ENCODE measurements around the gene NCBP3. TPM values are rescaled to one million over a fixed set of nuclear protein-coding genes. Genes with fewer than 3 reads are reported as not detected.

NCBP3 gene
- total and polyA plus RNA-seq, 4 donors: 4.6 to 17.1 (median 8.3) TPM

DNA sequence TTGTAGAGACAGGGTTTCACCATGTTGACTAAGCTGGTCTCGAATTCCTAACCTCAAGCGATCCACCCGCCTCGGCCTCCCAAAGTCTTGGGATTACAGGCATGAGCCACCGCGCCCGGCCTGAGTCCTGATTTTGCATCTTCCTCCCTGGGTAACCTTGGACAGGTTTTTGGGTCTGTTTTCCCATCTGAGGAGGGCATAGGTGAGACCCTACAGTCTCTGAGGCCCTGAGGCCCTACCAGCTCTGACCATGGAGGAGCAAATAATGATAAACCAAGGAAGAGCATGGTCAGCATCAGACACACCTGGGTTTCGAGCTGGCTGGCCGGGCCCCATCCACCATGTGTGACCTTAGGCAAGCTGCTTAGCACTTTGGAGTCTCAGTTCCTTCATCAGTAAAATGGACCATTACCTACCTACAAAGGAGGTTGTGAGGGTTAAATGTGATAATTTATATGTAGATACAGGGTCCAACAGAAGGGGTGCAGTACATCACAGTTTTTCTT, 1.2 kb upstream of the NCBP3 start:
- 94% methylated on average over 9 of the region's 9 CpGs for WGBS
- no peak overlapping the region for H3K4me3 ChIP-seq (ENCODE audit: low read depth in 1 of 3, low read length in 3 of 3)
- peaks cover 0 to 7% (median 2%) of the 10 kb centered on the region in 4 donors for H3K36me3 ChIP-seq (ENCODE audit: control insufficient read depth in 4 of 4, insufficient read depth in 3 of 4, low read depth in 1 of 4, low read length in 3 of 4)

DNA sequence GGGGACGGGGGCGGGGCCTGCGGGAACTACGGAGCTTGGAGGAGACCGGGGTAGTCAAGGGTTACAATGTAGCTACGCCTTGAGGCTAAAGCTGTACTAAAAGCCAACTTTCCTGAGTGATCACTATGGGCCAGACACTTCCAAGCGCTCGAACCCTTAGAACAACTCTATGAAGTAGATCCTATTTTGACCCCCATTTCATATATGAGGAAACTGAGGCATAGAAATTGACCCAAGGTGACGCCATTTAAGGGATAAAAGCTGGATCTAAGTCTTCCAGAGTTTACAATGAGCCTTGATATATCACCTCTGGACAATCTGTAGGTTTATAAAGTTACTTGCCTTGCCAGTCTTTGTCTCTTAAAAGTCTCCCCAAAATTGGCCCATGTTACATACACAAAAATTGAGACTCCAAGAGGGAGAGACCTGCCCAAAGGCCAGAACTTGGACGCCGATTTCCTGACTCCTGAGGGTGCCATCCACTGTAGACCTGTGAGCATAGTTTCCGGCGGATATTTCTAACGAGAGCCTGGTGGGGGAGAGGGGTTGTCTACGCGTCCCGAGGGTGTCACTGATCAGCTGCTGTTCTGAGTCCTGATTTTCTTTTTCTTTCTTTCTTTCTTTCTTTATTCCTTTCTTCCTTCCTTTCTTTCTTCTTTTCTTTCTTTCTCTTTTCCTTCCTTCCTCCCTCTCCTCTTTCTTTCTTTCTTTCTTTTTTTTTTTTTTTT, 555 bp upstream of the NCBP3 start:
- Histone ChIP-seq H3K9me3 (ENCODE audit: control insufficient read depth in 4 of 4, low read length in 3 of 4) (no peaks in the 10 kb centered on the region), H3K9ac (ENCODE audit: low read depth in 1 of 2, low read length in 2 of 2) (no peak overlapping the region), H3K27ac (ENCODE audit: low read depth in 1 of 2, low read length in 2 of 2) (no peak overlapping the region), H3K27me3 (ENCODE audit: control insufficient read depth in 4 of 4, insufficient read depth in 4 of 4, low read length in 3 of 4) (no peaks in the 10 kb centered on the region), H3K36me3 (ENCODE audit: control insufficient read depth in 4 of 4, insufficient read depth in 3 of 4, low read depth in 1 of 4, low read length in 3 of 4) (peaks cover 0 to 10% (median 2%) of the 10 kb centered on the region in 4 donors), H3K4me3 (ENCODE audit: low read depth in 1 of 3, low read length in 3 of 3) (no peak overlapping the region), H3K4me1 (ENCODE audit: control insufficient read depth in 4 of 4, insufficient read depth in 4 of 4, low read length in 3 of 4) (peaks cover 0 to 18% (median 8%) of the 10 kb centered on the region in 4 donors)
- TF ChIP-seq, protein P1, sequence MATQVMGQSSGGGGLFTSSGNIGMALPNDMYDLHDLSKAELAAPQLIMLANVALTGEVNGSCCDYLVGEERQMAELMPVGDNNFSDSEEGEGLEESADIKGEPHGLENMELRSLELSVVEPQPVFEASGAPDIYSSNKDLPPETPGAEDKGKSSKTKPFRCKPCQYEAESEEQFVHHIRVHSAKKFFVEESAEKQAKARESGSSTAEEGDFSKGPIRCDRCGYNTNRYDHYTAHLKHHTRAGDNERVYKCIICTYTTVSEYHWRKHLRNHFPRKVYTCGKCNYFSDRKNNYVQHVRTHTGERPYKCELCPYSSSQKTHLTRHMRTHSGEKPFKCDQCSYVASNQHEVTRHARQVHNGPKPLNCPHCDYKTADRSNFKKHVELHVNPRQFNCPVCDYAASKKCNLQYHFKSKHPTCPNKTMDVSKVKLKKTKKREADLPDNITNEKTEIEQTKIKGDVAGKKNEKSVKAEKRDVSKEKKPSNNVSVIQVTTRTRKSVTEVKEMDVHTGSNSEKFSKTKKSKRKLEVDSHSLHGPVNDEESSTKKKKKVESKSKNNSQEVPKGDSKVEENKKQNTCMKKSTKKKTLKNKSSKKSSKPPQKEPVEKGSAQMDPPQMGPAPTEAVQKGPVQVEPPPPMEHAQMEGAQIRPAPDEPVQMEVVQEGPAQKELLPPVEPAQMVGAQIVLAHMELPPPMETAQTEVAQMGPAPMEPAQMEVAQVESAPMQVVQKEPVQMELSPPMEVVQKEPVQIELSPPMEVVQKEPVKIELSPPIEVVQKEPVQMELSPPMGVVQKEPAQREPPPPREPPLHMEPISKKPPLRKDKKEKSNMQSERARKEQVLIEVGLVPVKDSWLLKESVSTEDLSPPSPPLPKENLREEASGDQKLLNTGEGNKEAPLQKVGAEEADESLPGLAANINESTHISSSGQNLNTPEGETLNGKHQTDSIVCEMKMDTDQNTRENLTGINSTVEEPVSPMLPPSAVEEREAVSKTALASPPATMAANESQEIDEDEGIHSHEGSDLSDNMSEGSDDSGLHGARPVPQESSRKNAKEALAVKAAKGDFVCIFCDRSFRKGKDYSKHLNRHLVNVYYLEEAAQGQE (IDR thresholded peaks at IDR 0.05): no peak
- no peak for TF ChIP-seq NR2F2 (IDR thresholded peaks at IDR 0.05)
- no peak for TF ChIP-seq RAD21 (IDR thresholded peaks at IDR 0.05)
- no peak for TF ChIP-seq TAF1 (conservative IDR thresholded peaks at IDR 0.05)
- TF ChIP-seq EGR1 (IDR thresholded peaks at IDR 0.05; ENCODE audit: low read depth in 2 of 2): no peak
- WGBS: 47% methylated on average over 17 of the region's 17 CpGs
- DNase-seq (ENCODE audit: low spot score): no peak

More for the DNA sequence above, 1.2 kb upstream of the NCBP3 start:
- Histone ChIP-seq H3K9me3 (ENCODE audit: control insufficient read depth in 4 of 4, low read length in 3 of 4) (no peaks in the 10 kb centered on the region), H3K27ac (ENCODE audit: low read depth in 1 of 2, low read length in 2 of 2) (no peak overlapping the region), H3K9ac (ENCODE audit: low read depth in 1 of 2, low read length in 2 of 2) (no peak overlapping the region), H3K27me3 (ENCODE audit: control insufficient read depth in 4 of 4, insufficient read depth in 4 of 4, low read length in 3 of 4) (no peaks in the 10 kb centered on the region), H3K4me1 (ENCODE audit: control insufficient read depth in 4 of 4, insufficient read depth in 4 of 4, low read length in 3 of 4) (peaks cover 0 to 18% (median 8%) of the 10 kb centered on the region in 4 donors)
- no peak for TF ChIP-seq YY1 (IDR thresholded peaks at IDR 0.05)
- TF ChIP-seq, protein P2, sequence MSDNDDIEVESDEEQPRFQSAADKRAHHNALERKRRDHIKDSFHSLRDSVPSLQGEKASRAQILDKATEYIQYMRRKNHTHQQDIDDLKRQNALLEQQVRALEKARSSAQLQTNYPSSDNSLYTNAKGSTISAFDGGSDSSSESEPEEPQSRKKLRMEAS (IDR thresholded peaks at IDR 0.05): no peak
- no peak for DNase-seq (ENCODE audit: low spot score)

DNA sequence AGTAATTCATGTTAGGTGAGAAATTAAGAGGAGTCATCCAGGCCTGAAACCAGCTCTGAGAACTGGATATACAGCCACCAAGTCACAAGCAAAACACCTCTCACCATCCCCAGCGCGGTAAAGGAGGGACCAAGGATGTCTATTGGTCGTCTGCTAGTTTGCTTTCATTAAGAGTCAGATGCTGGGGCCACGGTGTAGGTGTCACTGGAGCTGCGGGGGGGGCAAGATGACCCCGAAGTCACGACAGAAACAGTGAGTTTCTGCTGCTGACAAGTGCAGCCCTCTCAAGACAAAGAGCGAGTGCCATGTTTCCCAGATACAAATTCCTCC, 790 bp downstream of the NCBP3 start:
- peaks cover 0 to 18% (median 8%) of the 10 kb centered on the region in 4 donors for H3K4me1 ChIP-seq (ENCODE audit: control insufficient read depth in 4 of 4, insufficient read depth in 4 of 4, low read length in 3 of 4)
- peaks cover 0 to 14% (median 6%) of the 10 kb centered on the region in 4 donors for H3K36me3 ChIP-seq (ENCODE audit: control insufficient read depth in 4 of 4, insufficient read depth in 3 of 4, low read depth in 1 of 4, low read length in 3 of 4)
- 1% methylated on average over 8 of the region's 8 CpGs for WGBS
- TF ChIP-seq YY1 (IDR thresholded peaks at IDR 0.05) (no peak), NR2F2 (IDR thresholded peaks at IDR 0.05) (no peak), FOXA1 (IDR thresholded peaks at IDR 0.05) (no peak), FOXA2 (IDR thresholded peaks at IDR 0.05) (no peak), EGR1 (IDR thresholded peaks at IDR 0.05; ENCODE audit: low read depth in 2 of 2) (no peak), RAD21 (IDR thresholded peaks at IDR 0.05) (no peak), TAF1 (conservative IDR thresholded peaks at IDR 0.05) (no peak), GABPA (IDR thresholded peaks at IDR 0.05 in 1 of 2, conservative IDR thresholded peaks at IDR 0.05 in 1 of 2) (no peak), SP1 (IDR thresholded peaks at IDR 0.05) (no peak), JUND (IDR thresholded peaks at IDR 0.05) (no peak), HNF4G (IDR thresholded peaks at IDR 0.05) (no peak), RXRA (IDR thresholded peaks at IDR 0.05) (no peak)
- TF ChIP-seq, protein P3, sequence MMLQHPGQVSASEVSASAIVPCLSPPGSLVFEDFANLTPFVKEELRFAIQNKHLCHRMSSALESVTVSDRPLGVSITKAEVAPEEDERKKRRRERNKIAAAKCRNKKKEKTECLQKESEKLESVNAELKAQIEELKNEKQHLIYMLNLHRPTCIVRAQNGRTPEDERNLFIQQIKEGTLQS (IDR thresholded peaks at IDR 0.05): no peak
- TF ChIP-seq, protein P4, sequence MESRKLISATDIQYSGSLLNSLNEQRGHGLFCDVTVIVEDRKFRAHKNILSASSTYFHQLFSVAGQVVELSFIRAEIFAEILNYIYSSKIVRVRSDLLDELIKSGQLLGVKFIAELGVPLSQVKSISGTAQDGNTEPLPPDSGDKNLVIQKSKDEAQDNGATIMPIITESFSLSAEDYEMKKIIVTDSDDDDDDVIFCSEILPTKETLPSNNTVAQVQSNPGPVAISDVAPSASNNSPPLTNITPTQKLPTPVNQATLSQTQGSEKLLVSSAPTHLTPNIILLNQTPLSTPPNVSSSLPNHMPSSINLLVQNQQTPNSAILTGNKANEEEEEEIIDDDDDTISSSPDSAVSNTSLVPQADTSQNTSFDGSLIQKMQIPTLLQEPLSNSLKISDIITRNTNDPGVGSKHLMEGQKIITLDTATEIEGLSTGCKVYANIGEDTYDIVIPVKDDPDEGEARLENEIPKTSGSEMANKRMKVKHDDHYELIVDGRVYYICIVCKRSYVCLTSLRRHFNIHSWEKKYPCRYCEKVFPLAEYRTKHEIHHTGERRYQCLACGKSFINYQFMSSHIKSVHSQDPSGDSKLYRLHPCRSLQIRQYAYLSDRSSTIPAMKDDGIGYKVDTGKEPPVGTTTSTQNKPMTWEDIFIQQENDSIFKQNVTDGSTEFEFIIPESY (IDR thresholded peaks at IDR 0.05): no peak
- TF ChIP-seq, protein P1 (IDR thresholded peaks at IDR 0.05): no peak

More for the DNA sequence above, 790 bp downstream of the NCBP3 start:
- Histone ChIP-seq H3K27ac (ENCODE audit: low read depth in 1 of 2, low read length in 2 of 2) (peak overlapping the region; percentile 79 to 88), H3K9me3 (ENCODE audit: control insufficient read depth in 4 of 4, low read length in 3 of 4) (no peaks in the 10 kb centered on the region), H3K4me3 (ENCODE audit: low read depth in 1 of 3, low read length in 3 of 3) (peak overlapping the region; percentile 86 to 94 (median 87)), H3K9ac (ENCODE audit: low read depth in 1 of 2, low read length in 2 of 2) (peak overlapping the region; percentile 5 to 92), H3K27me3 (ENCODE audit: control insufficient read depth in 4 of 4, insufficient read depth in 4 of 4, low read length in 3 of 4) (no peaks in the 10 kb centered on the region)
- no peak for DNase-seq (ENCODE audit: low spot score)
